HG03097 (cell line): ENCODE results near the gene ARFGEF3.

Source experiments
- ATAC-seq: cut with Tn5 transposase; IDR thresholded peaks from one replicate; pipeline ENCODE4 v1.9.1; 2021; ENCODE audit not compliant: unreplicated experiment, low FRiP score

Gene ARFGEF3

GRCh38 chr6:138162111-138162954 lies 594 bp downstream of the ARFGEF3 start:
- no peak for ATAC-seq

- no peak for ATAC-seq
Measured at GRCh38 chr6:138162955-138163575, 1.3 kb downstream of the ARFGEF3 start.

GRCh38 chr6:138175596-138175995 lies 13.9 kb downstream of the ARFGEF3 start:
- ATAC-seq: no peak

GRCh38 chr6:138176652-138177232 lies 15.0 kb downstream of the ARFGEF3 start:
- no peak for ATAC-seq

- ATAC-seq: no peak
Measured at GRCh38 chr6:138182939-138183789, 21.4 kb downstream of the ARFGEF3 start.

- no peak for ATAC-seq
Measured at GRCh38 chr6:138183790-138184134, 22.0 kb downstream of the ARFGEF3 start.

GRCh38 chr6:138184230-138184629 lies 22.5 kb downstream of the ARFGEF3 start:
- ATAC-seq: no peak

GRCh38 chr6:138187156-138187555 lies 25.4 kb downstream of the ARFGEF3 start:
- no peak for ATAC-seq

- ATAC-seq: no peak
Measured at GRCh38 chr6:138188278-138188941, 26.7 kb downstream of the ARFGEF3 start.

- no peak for ATAC-seq
Measured at GRCh38 chr6:138194287-138194686, 32.5 kb downstream of the ARFGEF3 start.

GRCh38 chr6:138196122-138196738 lies 34.5 kb downstream of the ARFGEF3 start:
- ATAC-seq: no peak

GRCh38 chr6:138197570-138197969 lies 35.8 kb downstream of the ARFGEF3 start:
- ATAC-seq: no peak

GRCh38 chr6:138198430-138199091 lies 36.8 kb downstream of the ARFGEF3 start:
- no peak for ATAC-seq

GRCh38 chr6:138201836-138202235 lies 40.1 kb downstream of the ARFGEF3 start:
- ATAC-seq: no peak

- ATAC-seq: no peak
Measured at GRCh38 chr6:138203315-138203714, 41.6 kb downstream of the ARFGEF3 start.

- no peak for ATAC-seq
Measured at GRCh38 chr6:138204303-138204702, 42.6 kb downstream of the ARFGEF3 start.

- ATAC-seq: no peak
Measured at GRCh38 chr6:138204792-138205384, 43.1 kb downstream of the ARFGEF3 start.

GRCh38 chr6:138205437-138206094 lies 43.8 kb downstream of the ARFGEF3 start:
- ATAC-seq: no peak

GRCh38 chr6:138206862-138207261 lies 45.1 kb downstream of the ARFGEF3 start:
- ATAC-seq: no peak
